Mesenteric fat pad (tissue), 1 donor: ENCODE data around the gene C14orf93. TPM values are rescaled to one million over a fixed set of nuclear protein-coding genes. Genes with fewer than 3 reads are reported as not detected.

Experiments
- DNase-seq: peaks from one replicate; pipeline ENCODE4 v3.0.0-alpha.2; 2020; ENCODE audit warnings: low spot score
- long read RNA-seq: library from polyadenylated mRNA; unstranded; transcript quantifications from one replicate; pipeline ENCODE4 v2.0.0, GENCODE V29; 2020
- total RNA-seq: library from RNA; stranded (reverse); fragmentation: NEBNext Ultra II Directional; extraction: Animal tissue kit (Norgen Biotek cat#: 25700); gene quantifications from one replicate; pipeline ENCODE4 v1.2.1, GENCODE V29; 2021
- donor health status: DM: yes; HTN: yes; CAD: no.

C14orf93 gene, protein sequence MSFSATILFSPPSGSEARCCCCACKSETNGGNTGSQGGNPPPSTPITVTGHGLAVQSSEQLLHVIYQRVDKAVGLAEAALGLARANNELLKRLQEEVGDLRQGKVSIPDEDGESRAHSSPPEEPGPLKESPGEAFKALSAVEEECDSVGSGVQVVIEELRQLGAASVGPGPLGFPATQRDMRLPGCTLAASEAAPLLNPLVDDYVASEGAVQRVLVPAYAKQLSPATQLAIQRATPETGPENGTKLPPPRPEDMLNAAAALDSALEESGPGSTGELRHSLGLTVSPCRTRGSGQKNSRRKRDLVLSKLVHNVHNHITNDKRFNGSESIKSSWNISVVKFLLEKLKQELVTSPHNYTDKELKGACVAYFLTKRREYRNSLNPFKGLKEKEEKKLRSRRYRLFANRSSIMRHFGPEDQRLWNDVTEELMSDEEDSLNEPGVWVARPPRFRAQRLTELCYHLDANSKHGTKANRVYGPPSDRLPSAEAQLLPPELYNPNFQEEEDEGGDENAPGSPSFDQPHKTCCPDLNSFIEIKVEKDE
- 4.9 TPM for total RNA-seq
- long read RNA-seq, partial matches to known transcripts = 0 of 4 reads
- long read RNA-seq, other reads (novel, unspliced or antisense) = 1 of 4 reads

GRCh38 chr14:23009939-23010726, at the start of gene C14orf93:
C14orf93 (minus strand) TSS chr14:23010143; CDS start chr14:22999023, 11,120 bp downstream.
- DNase-seq = peak; percentile 92

DNA sequence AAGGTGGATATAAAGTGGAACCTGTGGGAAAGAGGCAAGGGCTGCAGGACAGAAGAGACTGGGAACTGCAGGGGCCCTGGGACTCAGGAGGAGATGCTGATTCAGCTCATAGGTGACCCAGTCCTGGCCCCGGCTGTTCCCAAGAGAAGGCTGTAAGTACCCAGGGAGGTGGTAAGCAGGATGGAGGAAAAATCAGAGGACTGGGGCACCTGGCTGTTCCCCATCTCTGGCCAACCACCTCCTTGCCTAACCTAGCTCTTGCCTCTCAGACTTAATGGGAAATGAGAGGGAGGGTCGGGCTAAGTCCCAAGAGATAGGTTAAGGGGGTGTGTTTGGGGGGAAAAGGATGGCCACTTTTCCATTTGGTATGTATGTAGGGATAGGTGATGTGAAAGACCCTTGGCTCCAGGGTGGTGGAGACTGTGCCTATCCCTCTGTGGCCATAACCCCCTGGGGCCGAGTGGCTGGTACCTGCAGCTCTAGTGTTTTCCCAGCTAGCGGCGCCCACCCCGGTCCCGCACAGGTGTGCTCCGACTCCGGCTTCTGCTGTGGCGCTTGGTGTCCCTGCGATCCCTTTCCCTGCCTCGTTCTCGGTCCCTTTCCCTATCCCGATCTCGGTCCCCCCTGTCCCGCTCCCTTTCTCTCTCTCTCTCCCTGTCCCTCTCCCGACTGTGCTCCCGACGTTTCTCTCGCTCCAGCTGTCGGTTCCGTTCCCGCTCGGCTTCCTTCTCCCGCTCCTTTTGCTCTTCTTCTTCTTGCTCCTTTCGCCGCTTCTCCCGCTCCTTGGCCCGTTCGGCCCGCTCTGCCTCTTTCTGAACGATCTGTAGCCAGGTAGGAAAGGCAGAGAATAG, 48.9 kb upstream of the C14orf93 start:
- DNase-seq = peak; percentile 84

GRCh38 chr14:23057757-23058653, 48.1 kb upstream of the C14orf93 start:
- peak; percentile 94 for DNase-seq

DNA sequence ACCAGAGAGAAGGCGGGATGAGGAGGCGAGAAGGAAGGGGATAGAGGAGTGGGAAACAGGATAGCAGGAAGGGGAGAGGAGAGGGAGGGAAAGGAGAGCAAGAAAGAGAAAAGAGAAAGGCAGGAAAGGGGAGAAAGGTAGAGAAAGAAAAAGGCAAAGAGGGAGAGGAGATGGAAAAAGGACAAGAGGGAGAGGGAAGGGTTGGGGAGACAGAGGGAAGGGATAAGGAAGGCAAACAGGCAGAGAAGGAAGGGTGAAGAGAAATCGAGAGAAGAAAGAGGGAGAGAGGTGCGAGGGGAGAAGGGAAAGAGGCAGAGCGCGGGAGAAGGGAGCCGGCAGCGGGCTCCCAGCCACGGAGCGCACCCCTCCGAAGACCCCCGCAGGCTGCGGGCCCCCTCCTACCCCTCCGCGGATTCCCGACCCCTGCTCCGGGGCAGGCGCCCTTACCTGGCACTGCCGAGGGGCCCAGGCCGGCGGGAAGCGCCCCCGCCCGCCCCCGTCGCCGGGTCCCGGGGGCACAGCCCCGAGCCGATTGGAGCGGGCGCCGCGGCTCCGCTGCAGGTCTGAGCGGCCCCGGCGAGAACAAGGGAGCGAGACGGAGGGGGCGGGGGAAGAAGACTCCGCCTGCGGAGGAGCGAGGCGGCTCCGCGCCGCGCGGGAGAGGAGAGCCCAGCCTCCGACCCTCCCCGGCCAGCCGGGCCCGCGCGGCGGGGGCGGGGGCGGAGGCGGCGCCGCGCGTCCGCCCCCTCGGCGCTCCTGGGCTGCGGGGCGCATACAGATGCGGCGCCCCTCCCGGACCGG, 47.2 kb upstream of the C14orf93 start, which contains the start of gene CDH24:
TSS of gene CDH24 (minus strand) at position 565 of the 801 bp plus-strand sequence. CDS start 1,787 bp downstream, outside the sequence.
- peak; percentile 91 for DNase-seq

DNA sequence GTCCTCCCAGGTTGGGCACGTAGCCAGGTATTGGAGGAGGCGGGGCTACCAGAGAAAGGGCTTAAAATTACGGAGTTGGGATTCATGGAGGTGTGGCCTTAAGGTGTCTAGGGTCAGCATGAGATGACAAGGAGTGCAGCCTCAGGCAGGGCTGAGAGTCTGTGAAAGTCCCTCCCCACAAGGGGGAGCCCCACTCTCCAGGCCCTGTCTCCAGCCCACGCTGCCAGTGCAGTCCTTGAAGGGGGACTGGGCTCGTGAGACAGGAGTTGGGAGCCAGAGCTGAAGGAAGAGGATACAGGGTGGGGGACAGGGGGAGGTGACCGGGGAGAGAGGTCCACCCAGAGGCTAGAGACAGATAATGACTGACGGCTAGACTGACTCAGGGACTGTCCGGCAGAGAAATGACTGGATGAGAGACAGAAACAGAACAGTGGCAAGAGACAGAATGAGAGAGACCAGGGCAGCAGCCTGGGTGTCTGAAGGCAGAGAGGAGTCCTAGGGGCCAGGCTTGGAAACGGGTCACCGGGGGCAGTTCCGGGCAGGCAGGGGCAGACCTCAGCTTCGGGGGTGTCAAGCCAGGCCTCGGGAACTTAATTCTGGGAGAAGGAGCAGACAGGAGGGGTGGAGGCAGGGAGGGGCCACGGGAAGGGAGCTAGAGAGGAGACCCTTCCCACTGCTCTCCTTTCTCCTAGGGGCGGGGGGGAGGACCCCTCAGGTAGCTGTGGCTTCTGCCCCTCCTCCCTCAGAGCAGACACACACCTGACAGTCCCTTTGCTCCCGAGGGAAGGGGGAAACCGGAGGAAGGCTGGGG, 46.4 kb upstream of the C14orf93 start:
- peak; percentile 87 for DNase-seq

GRCh38 chr14:23055621-23056144, 45.7 kb upstream of the C14orf93 start:
- peak; percentile 64 for DNase-seq

DNA sequence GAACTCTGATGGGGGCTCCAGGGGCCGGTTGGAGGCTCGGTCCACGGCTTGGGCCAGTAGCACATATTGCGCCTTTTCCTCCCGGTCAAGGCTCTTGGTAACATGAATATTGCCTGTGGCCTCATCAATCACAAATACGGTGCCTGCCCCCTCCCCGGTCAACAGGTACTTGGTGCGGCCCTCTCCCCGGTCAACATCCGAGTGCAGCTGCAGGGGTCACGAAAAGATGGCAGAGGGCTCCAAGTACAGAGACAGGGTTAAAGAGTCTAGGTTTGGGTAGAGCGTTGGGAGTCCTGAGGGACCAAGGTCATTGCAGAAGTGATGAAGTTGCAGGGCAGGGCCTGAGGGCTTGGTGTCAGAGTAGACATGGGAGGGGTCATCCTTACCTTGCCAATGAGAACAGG, 45.2 kb upstream of the C14orf93 start:
- DNase-seq = no peak

- DNase-seq = peak; percentile 85
These were observed 44.3 kb upstream of the C14orf93 start for GRCh38 chr14:23054000-23054811.

DNA sequence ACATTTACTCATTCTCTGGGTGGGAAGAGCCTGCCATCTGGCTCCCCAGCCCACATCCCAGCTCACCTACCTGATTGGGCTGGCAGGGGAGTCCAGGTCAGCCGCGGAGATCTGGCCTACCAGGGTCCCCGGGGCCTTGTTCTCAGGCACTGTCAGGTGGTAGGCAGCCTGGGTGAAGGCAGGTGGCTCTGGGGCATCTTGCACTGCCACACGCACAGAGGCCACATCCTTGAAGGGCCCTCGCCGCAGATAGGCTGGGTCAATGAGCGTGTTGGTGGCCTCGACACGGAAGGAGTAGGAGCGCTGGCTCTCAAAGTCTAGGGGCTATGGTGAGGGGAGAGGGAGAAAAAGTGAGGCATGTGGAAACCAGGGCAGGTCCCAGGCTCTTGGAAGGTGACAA, 43.5 kb upstream of the C14orf93 start:
- DNase-seq = peak; percentile 83

DNA sequence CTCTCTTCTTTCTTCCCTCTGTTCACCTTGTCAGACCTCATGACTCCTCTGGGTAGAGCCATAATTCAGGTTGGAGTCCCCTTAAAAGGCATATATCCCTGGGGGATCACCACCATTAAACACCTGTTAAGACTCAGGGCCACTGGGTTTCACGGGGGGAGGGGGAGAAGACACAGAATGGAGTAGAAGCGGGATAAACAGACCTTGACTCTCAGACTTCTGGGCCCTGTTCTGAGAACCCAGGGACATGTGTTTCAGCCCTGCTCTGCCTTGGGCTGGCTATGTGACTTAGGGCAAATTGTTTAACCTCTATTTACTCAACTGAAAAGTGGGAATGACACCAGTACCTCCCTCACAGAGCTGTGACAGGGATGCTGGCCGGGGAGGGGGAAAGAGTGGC, 42.7 kb upstream of the C14orf93 start:
- peak; percentile 26 for DNase-seq

DNA sequence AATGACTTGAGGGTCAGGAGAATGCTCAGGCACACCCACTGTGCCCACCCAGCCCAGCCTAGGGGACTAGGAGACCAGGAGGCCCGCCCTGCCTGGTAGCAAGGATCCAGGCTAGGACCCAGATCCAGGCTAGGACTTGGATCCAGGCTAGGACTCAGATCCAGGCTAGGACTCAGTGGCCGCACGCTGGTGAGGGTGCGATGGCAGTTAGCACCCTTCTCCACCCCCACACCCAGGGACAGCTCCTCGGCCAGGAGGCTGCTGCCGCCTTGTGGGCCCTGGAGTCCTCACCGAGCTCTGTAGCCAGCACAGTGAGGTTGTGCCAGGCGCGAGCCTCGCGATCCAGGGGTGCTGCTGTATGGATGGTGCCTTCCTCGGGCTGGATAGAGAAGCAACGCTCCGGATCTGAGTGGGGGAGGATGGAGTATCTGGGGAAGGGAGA, 42.3 kb upstream of the C14orf93 start:
- DNase-seq = peak; percentile 86

GRCh38 chr14:23051141-23052057, 41.5 kb upstream of the C14orf93 start:
- DNase-seq = no peak

GRCh38 chr14:23049011-23049410, 39.1 kb upstream of the C14orf93 start:
- no peak for DNase-seq

DNA sequence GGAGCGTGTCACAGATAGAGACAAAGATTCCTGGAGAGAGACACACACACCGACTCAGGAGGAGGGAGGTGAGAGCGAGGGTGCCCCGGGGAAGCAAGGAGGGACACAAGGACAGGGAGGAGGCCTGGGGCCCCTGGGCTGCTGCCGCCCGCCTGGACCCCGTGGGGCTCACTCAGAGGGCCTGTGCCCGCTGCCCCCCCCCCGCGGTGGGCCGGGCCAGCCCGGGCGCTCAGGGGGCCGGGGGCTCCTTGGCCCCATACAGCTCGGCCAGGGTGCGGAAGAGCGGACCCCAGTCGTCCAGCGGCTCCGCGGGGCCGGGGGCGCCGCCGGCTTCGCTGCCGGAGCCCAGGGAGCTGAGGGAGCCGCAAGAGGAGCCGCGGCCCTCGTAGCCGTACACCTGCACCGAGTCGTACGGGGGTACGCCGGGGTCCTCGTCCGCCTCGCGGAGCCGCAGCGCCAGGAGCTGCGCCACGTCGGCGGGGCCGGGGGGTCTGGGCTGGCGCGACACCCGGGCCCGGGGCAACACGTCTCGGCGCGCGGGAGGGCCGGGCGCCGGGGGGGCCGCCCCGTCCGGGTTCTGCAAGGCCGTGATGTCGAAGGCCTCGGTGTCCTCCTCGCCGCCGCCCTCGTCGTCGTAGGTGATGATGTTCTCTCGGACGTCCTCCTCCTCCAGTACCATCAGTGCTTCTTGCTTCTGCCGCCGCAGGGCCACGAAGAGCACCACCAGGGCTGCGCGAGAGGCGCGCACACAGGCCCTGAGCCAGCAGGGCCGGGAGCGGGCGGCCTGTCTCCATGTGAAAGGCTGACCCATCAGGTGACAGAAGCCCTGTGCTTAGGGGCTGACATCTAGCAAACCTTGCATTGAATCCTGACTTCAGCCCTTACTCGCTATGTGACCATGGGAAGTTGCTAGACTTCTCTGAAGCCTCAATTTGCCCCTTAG, 38.1 kb upstream of the C14orf93 start:
- DNase-seq = no peak
